ENCODE measurements around the gene H2BK1.

- no peak for TF ChIP-seq EZH2 (IDR thresholded peaks at IDR 0.05; ENCODE audit: borderline replicate concordance)
- TF ChIP-seq, protein P1, sequence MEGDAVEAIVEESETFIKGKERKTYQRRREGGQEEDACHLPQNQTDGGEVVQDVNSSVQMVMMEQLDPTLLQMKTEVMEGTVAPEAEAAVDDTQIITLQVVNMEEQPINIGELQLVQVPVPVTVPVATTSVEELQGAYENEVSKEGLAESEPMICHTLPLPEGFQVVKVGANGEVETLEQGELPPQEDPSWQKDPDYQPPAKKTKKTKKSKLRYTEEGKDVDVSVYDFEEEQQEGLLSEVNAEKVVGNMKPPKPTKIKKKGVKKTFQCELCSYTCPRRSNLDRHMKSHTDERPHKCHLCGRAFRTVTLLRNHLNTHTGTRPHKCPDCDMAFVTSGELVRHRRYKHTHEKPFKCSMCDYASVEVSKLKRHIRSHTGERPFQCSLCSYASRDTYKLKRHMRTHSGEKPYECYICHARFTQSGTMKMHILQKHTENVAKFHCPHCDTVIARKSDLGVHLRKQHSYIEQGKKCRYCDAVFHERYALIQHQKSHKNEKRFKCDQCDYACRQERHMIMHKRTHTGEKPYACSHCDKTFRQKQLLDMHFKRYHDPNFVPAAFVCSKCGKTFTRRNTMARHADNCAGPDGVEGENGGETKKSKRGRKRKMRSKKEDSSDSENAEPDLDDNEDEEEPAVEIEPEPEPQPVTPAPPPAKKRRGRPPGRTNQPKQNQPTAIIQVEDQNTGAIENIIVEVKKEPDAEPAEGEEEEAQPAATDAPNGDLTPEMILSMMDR (IDR thresholded peaks at IDR 0.05; ENCODE audit: poor library complexity): no peak
Observed at GRCh38 chr7:151244841-151245346, 34.6 kb upstream of the H2BK1 start.

Data from hepatocyte (in vitro differentiated cells).